NB4 (cell line): Measurements from ENCODE around the gene DCHS1.

Experiments
- DNase-seq: peaks from one replicate; pipeline ENCODE4 v3.0.0; 2010; ENCODE audit warnings: low read depth
- H3K4me3 ChIP-seq: one replicate; pipeline ENCODE4 v1.5.1; 2011; ENCODE audit warnings: mild to moderate bottlenecking, low read depth, low read length, moderate library complexity
- CTCF ChIP-seq: IDR thresholded peaks from one replicate; pipeline ENCODE4 v1.5.1; 2012; ENCODE audit warnings: low read depth, low read length
- MAX ChIP-seq: IDR thresholded peaks from 2 replicates; pipeline ENCODE4 v1.6.1; 2011; ENCODE audit warnings: low read depth, low read length
- MYC ChIP-seq: IDR thresholded peaks from 2 replicates; pipeline ENCODE4 v1.6.1; 2011; ENCODE audit warnings: low read depth, low read length
- POLR2A ChIP-seq: IDR thresholded peaks from 2 replicates; pipeline ENCODE4 v1.6.1; 2011; ENCODE audit warnings: mild to moderate bottlenecking; ENCODE audit not compliant: insufficient read length; ENCODE audit errors: extremely low read depth

DCHS1 gene

GRCh38 chr11:6632116-6633073 lies 23.2 kb downstream of the DCHS1 start:
- no peak overlapping the region for H3K4me3 ChIP-seq
- DNase-seq, result peak; percentile 54

GRCh38 chr11:6631361-6631890 lies 24.2 kb downstream of the DCHS1 start:
- no peak for TF ChIP-seq CTCF
- no peak overlapping the region for H3K4me3 ChIP-seq
- DNase-seq, result no peak

More at GRCh38 chr11:6632116-6633073, 23.2 kb downstream of the DCHS1 start:
- TF ChIP-seq POLR2A, result no peak
- no peak for TF ChIP-seq CTCF
- TF ChIP-seq MAX, result no peak
- no peak for TF ChIP-seq MYC

GRCh38 chr11:6630632-6631291 lies 24.8 kb downstream of the DCHS1 start:
- DNase-seq, result no peak
- TF ChIP-seq CTCF (no peak), MAX (no peak)
- no peak overlapping the region for H3K4me3 ChIP-seq

GRCh38 chr11:6629892-6630631 lies 25.5 kb downstream of the DCHS1 start:
- H3K4me3 ChIP-seq, result no peak overlapping the region
- TF ChIP-seq POLR2A, result no peak
- TF ChIP-seq CTCF, result no peak
- TF ChIP-seq MYC, result no peak
- no peak for TF ChIP-seq MAX

GRCh38 chr11:6629573-6629891 lies 26.1 kb downstream of the DCHS1 start:
- no peak overlapping the region for H3K4me3 ChIP-seq
- no peak for TF ChIP-seq MYC
- TF ChIP-seq POLR2A, result no peak
- TF ChIP-seq CTCF, result no peak
- no peak for TF ChIP-seq MAX

More at GRCh38 chr11:6629892-6630631, 25.5 kb downstream of the DCHS1 start:
- no peak for DNase-seq

More at GRCh38 chr11:6629573-6629891, 26.1 kb downstream of the DCHS1 start:
- no peak for DNase-seq
